Measurements from ENCODE around the gene PROK1.

DNA sequence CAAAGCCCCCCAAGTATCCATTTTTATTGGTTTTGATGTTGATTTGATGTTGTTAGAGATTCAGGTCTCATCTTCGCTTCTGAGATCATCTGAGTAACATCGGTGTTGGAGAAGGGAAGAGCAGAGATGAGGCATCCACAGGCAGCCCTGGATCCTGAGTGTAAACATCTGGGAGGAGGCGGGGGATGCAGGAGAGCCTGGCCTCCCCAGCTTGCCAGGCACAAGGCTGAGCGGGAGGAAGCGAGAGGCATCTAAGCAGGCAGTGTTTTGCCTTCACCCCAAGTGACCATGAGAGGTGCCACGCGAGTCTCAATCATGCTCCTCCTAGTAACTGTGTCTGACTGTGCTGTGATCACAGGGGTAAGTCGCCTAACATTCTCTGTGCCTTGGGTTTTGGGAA, at the start of gene PROK1:
- TF ChIP-seq, protein P1, sequence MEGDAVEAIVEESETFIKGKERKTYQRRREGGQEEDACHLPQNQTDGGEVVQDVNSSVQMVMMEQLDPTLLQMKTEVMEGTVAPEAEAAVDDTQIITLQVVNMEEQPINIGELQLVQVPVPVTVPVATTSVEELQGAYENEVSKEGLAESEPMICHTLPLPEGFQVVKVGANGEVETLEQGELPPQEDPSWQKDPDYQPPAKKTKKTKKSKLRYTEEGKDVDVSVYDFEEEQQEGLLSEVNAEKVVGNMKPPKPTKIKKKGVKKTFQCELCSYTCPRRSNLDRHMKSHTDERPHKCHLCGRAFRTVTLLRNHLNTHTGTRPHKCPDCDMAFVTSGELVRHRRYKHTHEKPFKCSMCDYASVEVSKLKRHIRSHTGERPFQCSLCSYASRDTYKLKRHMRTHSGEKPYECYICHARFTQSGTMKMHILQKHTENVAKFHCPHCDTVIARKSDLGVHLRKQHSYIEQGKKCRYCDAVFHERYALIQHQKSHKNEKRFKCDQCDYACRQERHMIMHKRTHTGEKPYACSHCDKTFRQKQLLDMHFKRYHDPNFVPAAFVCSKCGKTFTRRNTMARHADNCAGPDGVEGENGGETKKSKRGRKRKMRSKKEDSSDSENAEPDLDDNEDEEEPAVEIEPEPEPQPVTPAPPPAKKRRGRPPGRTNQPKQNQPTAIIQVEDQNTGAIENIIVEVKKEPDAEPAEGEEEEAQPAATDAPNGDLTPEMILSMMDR (conservative IDR thresholded peaks at IDR 0.05; ENCODE audit: low read depth in 2 of 2) = no peak
- no peak for TF ChIP-seq POLR2AphosphoS5 (IDR thresholded peaks at IDR 0.05; ENCODE audit: low read depth)
- no peak for TF ChIP-seq STAT1 (IDR thresholded peaks at IDR 0.05; ENCODE audit: unreplicated experiment)
- TF ChIP-seq, protein P2, sequence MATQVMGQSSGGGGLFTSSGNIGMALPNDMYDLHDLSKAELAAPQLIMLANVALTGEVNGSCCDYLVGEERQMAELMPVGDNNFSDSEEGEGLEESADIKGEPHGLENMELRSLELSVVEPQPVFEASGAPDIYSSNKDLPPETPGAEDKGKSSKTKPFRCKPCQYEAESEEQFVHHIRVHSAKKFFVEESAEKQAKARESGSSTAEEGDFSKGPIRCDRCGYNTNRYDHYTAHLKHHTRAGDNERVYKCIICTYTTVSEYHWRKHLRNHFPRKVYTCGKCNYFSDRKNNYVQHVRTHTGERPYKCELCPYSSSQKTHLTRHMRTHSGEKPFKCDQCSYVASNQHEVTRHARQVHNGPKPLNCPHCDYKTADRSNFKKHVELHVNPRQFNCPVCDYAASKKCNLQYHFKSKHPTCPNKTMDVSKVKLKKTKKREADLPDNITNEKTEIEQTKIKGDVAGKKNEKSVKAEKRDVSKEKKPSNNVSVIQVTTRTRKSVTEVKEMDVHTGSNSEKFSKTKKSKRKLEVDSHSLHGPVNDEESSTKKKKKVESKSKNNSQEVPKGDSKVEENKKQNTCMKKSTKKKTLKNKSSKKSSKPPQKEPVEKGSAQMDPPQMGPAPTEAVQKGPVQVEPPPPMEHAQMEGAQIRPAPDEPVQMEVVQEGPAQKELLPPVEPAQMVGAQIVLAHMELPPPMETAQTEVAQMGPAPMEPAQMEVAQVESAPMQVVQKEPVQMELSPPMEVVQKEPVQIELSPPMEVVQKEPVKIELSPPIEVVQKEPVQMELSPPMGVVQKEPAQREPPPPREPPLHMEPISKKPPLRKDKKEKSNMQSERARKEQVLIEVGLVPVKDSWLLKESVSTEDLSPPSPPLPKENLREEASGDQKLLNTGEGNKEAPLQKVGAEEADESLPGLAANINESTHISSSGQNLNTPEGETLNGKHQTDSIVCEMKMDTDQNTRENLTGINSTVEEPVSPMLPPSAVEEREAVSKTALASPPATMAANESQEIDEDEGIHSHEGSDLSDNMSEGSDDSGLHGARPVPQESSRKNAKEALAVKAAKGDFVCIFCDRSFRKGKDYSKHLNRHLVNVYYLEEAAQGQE (IDR thresholded peaks at IDR 0.05; ENCODE audit: unreplicated experiment) = no peak
- TF ChIP-seq, protein P3, sequence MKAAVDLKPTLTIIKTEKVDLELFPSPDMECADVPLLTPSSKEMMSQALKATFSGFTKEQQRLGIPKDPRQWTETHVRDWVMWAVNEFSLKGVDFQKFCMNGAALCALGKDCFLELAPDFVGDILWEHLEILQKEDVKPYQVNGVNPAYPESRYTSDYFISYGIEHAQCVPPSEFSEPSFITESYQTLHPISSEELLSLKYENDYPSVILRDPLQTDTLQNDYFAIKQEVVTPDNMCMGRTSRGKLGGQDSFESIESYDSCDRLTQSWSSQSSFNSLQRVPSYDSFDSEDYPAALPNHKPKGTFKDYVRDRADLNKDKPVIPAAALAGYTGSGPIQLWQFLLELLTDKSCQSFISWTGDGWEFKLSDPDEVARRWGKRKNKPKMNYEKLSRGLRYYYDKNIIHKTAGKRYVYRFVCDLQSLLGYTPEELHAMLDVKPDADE (IDR thresholded peaks at IDR 0.05) = no peak
- TF ChIP-seq EZH2phosphoT487 (IDR thresholded peaks at IDR 0.05; ENCODE audit: unreplicated experiment) = no peak
- no peak for TF ChIP-seq EZH2 (IDR thresholded peaks at IDR 0.05; ENCODE audit: low read depth, unreplicated experiment)
- TF ChIP-seq JUNB (IDR thresholded peaks at IDR 0.05; ENCODE audit: unreplicated experiment) = no peak
- no peak for TF ChIP-seq CREB1 (CRISPR knock-in tag; IDR thresholded peaks at IDR 0.05; ENCODE audit: low read depth)
- no peak for TF ChIP-seq NANOG (IDR thresholded peaks at IDR 0.05; ENCODE audit: borderline replicate concordance)
- TF ChIP-seq ZNF114 (CRISPR knock-in tag; IDR thresholded peaks at IDR 0.05) = no peak
